ENCODE measurements around the gene ATP10A.

DNA sequence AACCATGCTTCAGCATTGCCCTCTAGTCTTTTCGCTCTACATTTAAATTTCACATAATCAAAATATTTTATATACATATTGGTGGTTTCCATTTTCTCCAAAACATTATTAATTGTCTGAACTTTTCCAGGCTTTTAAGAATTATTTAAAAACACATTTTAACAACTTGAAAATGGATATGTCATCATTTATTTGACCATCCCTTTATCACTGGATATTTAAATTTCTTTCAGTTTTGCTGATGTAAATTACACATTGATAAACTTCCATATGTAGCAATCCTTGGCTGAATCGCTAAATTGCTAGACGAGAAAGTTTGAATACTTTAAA, 146.0 kb downstream of the ATP10A start:
- no peak for TF ChIP-seq POLR2A (IDR thresholded peaks at IDR 0.05)
- TF ChIP-seq, protein P1, sequence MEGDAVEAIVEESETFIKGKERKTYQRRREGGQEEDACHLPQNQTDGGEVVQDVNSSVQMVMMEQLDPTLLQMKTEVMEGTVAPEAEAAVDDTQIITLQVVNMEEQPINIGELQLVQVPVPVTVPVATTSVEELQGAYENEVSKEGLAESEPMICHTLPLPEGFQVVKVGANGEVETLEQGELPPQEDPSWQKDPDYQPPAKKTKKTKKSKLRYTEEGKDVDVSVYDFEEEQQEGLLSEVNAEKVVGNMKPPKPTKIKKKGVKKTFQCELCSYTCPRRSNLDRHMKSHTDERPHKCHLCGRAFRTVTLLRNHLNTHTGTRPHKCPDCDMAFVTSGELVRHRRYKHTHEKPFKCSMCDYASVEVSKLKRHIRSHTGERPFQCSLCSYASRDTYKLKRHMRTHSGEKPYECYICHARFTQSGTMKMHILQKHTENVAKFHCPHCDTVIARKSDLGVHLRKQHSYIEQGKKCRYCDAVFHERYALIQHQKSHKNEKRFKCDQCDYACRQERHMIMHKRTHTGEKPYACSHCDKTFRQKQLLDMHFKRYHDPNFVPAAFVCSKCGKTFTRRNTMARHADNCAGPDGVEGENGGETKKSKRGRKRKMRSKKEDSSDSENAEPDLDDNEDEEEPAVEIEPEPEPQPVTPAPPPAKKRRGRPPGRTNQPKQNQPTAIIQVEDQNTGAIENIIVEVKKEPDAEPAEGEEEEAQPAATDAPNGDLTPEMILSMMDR (IDR thresholded peaks at IDR 0.05): no peak
- TF ChIP-seq POLR2AphosphoS5 (IDR thresholded peaks at IDR 0.05): no peak
- no peak for TF ChIP-seq EP300 (IDR thresholded peaks at IDR 0.05)
